Tibial artery (tissue), 4 donors: Measurements from ENCODE around the gene ADCY9.

Experiments
- DNase-seq, 2 donors: peaks; one replicate each; pipeline ENCODE4 v3.0.0-alpha.2; 2019
- H3K27ac ChIP-seq, 2 donors: fragments of 200-600 bp; sonication (generic) in 1 of 2; 1 replicate in 1 of 2; 2 replicates in 1 of 2; pipeline ENCODE4 v1.5.1; 2018 to 2019; ENCODE audit warnings: mild to moderate bottlenecking in 1 of 2
- H3K27me3 ChIP-seq, 2 donors: fragments of 200-600 bp; sonication (generic) in 1 of 2; one replicate each; pipeline versions ENCODE4 v1.5.1 to v1.6.0; 2016 to 2019
- H3K36me3 ChIP-seq, 3 donors: fragments of 200-600 bp; sonication (generic) in 2 of 3; one replicate each; pipeline ENCODE4 v1.5.1; 2016 to 2019; ENCODE audit warnings: mild to moderate bottlenecking in 2 of 3
- H3K4me1 ChIP-seq, 4 donors: fragments of 200-600 bp; sonication (generic) in 2 of 4; 1 replicate in 3 of 4; 2 replicates in 1 of 4; pipeline ENCODE4 v1.5.1; 2016 to 2019
- H3K4me3 ChIP-seq, 2 donors: fragments of 200-600 bp; sonication (generic) in 1 of 2; 1 replicate in 1 of 2; 2 replicates in 1 of 2; pipeline ENCODE4 v1.5.1; 2018 to 2019; ENCODE audit warnings: mild to moderate bottlenecking in 2 of 2
- H3K9me3 ChIP-seq, 3 donors: fragments of 200-600 bp; sonication (generic) in 1 of 3; one replicate each; pipeline ENCODE4 v1.5.1; 2016 to 2019
- intact Hi-C: fragments of 100-400 bp; cut with DNase I; formaldehyde crosslinking; loops from one replicate; pipeline ENCODE4 v1.15.0; 2023; ENCODE audit warnings: low total_unique reads
- TF ChIP-seq, protein P1 (sequence below), 2 experiments: fragments of 200-600 bp in 1 of 2; fragments of 450-650 bp in 1 of 2; IDR thresholded peaks; one replicate each; pipeline ENCODE4 v1.5.1; 2017 to 2019; ENCODE audit warnings: antibody characterized with exemption in 2 of 2, mild to moderate bottlenecking in 1 of 2, moderate library complexity in 1 of 2

The ADCY9 gene

DNA sequence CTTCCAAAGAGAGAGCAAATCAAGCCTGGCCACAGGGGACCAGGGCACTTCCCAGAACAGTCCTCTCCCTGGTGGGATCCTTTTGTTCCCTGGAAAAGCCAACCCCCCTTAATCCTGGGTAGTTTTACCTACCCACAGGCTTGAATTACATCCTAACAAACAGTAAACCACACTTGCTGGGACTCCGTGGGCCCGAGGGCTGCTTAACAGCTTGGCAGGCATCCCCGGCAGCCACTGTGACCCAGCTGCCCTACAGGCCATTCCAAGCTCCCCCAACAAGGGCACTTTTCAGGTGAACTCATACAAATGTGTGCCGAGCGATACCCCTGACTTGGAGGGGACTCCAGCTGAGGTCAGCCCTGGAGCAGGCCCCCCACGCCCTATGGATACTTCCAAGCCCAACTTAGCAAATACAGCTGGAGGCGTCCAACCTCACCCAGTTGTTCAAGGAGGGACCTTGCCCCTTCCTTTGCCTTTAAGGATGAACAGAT lies 26.4 kb downstream of the ADCY9 start:
- H3K27ac ChIP-seq = peak overlapping the region; percentile 83 to 88
- peaks cover 0 to 81% (median 45%) of the 10 kb centered on the region in 4 donors for H3K4me1 ChIP-seq
- DNase-seq = no peak
- H3K36me3 ChIP-seq = no peaks in the 10 kb centered on the region
- peak overlapping the region in 1 of 2 donors; percentile 13 for H3K4me3 ChIP-seq
- no peaks in the 10 kb centered on the region for H3K9me3 ChIP-seq
- intact Hi-C loops = no loop called here
- H3K27me3 ChIP-seq = no peaks in the 10 kb centered on the region
- TF ChIP-seq, protein P1, sequence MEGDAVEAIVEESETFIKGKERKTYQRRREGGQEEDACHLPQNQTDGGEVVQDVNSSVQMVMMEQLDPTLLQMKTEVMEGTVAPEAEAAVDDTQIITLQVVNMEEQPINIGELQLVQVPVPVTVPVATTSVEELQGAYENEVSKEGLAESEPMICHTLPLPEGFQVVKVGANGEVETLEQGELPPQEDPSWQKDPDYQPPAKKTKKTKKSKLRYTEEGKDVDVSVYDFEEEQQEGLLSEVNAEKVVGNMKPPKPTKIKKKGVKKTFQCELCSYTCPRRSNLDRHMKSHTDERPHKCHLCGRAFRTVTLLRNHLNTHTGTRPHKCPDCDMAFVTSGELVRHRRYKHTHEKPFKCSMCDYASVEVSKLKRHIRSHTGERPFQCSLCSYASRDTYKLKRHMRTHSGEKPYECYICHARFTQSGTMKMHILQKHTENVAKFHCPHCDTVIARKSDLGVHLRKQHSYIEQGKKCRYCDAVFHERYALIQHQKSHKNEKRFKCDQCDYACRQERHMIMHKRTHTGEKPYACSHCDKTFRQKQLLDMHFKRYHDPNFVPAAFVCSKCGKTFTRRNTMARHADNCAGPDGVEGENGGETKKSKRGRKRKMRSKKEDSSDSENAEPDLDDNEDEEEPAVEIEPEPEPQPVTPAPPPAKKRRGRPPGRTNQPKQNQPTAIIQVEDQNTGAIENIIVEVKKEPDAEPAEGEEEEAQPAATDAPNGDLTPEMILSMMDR (IDR thresholded peaks at IDR 0.05) = no peak

DNA sequence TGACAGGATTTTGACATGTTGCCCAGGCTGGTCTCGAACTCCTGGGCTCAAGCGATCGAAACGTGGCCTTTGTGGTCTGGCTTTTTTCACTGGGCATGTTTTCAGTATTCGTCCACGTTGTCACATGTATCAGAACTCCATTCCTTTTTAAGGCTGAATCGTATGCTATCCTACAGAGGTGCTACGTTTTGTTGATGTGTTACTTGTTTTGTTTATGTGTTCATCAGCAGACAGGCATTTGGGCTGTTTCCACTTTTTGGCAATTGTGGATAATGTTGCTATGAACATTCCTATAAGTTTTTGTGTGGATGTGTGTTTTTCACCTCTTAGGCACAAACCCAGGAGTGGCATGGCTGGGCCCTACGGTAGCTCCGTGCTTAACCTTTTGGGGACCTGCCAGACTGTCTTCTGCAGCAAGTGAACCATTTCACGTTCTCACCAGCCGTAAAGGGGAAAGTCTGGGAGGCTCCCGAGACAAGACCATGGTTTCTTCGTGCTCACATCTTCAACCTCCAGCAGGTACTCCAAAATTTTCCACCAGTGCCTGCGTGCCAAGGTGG lies 26.9 kb downstream of the ADCY9 start:
- intact Hi-C loops = no loop called here
- Histone ChIP-seq H3K4me1 (peaks cover 0 to 76% (median 43%) of the 10 kb centered on the region in 4 donors), H3K27me3 (no peaks in the 10 kb centered on the region), H3K36me3 (no peaks in the 10 kb centered on the region), H3K27ac (peak overlapping the region; percentile 83 to 88), H3K9me3 (no peaks in the 10 kb centered on the region), H3K4me3 (no peak overlapping the region)
- DNase-seq = no peak
- TF ChIP-seq, protein P1 (IDR thresholded peaks at IDR 0.05) = no peak

DNA sequence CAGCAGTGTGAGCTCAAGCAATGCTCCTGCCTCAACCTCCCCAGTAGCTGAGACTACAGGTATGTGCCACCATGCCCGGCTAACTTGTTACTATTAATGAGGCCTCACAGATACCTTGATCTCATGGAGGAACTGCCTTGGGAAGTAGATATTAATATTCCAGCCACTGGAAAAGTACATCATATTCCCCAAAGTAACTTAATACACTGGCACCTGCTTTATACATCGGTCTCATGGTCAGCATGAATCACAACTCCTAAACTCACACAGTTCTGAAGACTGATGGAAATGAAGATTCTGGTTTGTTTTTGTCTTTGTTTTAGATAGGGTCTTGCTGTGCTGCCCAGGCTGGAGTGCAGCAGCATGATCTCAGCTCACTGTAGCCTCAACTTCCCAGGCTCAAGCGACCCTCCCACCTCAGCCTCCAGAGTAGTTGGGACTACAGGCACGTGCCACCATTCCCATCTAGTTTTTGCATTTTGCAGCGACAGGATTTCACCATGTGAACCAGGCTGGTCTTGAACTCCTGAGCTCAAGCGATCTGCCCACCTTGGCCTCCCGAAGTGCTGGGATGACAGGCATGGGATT lies 28.2 kb downstream of the ADCY9 start:
- Histone ChIP-seq H3K9me3 (no peaks in the 10 kb centered on the region), H3K27me3 (no peaks in the 10 kb centered on the region), H3K4me1 (peaks cover 0 to 63% (median 40%) of the 10 kb centered on the region in 4 donors), H3K4me3 (no peak overlapping the region), H3K27ac (peak overlapping the region; percentile 52 to 62), H3K36me3 (no peaks in the 10 kb centered on the region)
- TF ChIP-seq, protein P1 (IDR thresholded peaks at IDR 0.05) = no peak
- DNase-seq = no peak
- intact Hi-C loops = no loop called here

DNA sequence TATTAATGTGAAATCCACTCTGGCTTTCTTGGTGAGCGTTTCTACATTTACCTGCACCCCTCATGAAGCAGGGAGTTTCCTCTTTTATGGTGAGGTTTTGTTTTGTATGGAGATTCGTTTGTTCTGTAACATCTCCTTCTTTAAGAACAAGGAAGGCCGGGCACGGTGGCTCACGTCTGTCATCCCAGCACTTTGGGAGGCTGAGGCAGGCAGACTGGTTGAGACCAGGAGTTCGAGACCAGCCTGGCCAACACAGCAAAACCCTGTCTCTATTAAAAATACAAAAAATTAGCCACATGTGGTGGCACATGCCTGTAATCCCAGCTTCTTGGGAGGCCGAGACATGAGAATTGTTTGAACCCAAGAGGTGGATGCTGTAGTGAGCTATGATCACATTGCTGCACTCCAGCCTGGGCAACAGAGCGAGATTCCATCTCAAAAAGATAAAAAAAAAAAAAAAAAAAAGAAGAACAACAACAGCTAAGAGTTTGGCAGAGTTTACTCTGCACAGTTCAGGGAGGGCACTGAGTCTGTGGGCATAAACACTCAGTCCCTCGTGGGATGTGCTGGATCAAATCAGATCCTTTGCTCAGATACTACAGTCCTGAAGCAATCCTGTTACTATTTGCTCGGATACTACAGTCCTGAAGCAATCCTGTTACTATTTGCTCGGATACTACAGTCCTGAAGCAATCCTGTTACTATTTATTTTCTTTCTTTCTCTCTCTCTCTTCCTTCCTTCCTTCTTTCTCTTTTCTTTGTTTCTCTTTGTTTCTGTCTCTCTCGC lies 28.9 kb downstream of the ADCY9 start:
- Histone ChIP-seq H3K27me3 (no peaks in the 10 kb centered on the region), H3K4me1 (peaks cover 0 to 61% (median 41%) of the 10 kb centered on the region in 4 donors), H3K27ac (peak overlapping the region; percentile 52 to 62), H3K36me3 (no peaks in the 10 kb centered on the region), H3K4me3 (no peak overlapping the region), H3K9me3 (no peaks in the 10 kb centered on the region)
- intact Hi-C loops = no loop called here
- no peak for DNase-seq
- TF ChIP-seq, protein P1 (IDR thresholded peaks at IDR 0.05) = no peak

DNA sequence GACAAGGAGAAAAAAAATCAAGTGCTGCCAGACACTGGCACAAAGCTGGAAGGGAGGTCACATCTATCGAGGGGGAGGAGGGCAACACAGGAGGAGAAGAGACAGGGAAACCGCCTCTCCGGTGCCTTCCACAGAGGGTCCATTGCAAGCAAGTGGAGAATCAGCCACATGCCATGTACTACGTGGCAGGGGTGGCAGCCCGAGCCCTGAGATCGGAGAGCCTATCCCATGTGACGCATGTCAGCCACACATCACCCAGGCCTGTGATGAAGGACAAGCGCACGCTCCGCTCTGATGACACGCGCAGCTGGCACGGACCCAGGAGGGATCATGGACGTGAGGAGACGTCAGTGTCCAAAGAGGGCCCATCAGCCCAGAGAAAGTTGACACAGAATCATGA lies 30.1 kb downstream of the ADCY9 start:
- Histone ChIP-seq H3K9me3 (no peaks in the 10 kb centered on the region), H3K4me3 (no peak overlapping the region), H3K27me3 (no peaks in the 10 kb centered on the region), H3K4me1 (peaks cover 0 to 61% (median 43%) of the 10 kb centered on the region in 4 donors), H3K36me3 (no peaks in the 10 kb centered on the region), H3K27ac (no peak overlapping the region)
- intact Hi-C loops = no loop called here
- DNase-seq = no peak
- TF ChIP-seq, protein P1 (IDR thresholded peaks at IDR 0.05) = no peak
